HuH-7.5 (cell line): ENCODE measurements around the gene SLC39A11.
"Not testable (repeated sequence)": the region's sequence is repeated elsewhere in the genome, so short reads cannot be mapped to it uniquely, and the experiment has no call there.

ENCODE experiments used
- DNase-seq: peaks from one replicate; pipeline ENCODE4 v3.0.0; 2011; ENCODE audit warnings: low spot score

The SLC39A11 gene

GRCh38 chr17:72916991-72917390, 175.5 kb downstream of the SLC39A11 start:
- DNase-seq = no peak

- DNase-seq = no peak
Observed at GRCh38 chr17:72915625-72916081, 176.8 kb downstream of the SLC39A11 start.

GRCh38 chr17:72913142-72913682, 179.3 kb downstream of the SLC39A11 start:
- DNase-seq = no peak

GRCh38 chr17:72906306-72906705, 186.2 kb downstream of the SLC39A11 start:
- DNase-seq = no peak

- no peak for DNase-seq
Observed at GRCh38 chr17:72903522-72903921, 189.0 kb downstream of the SLC39A11 start.

GRCh38 chr17:72901657-72902056, 190.8 kb downstream of the SLC39A11 start:
- DNase-seq = no peak

- DNase-seq = no peak
Observed at GRCh38 chr17:72901083-72901482, 191.4 kb downstream of the SLC39A11 start.

- no peak for DNase-seq
Observed at GRCh38 chr17:72900654-72900971, 191.9 kb downstream of the SLC39A11 start.

GRCh38 chr17:72898725-72899124, 193.8 kb downstream of the SLC39A11 start:
- DNase-seq = no peak

GRCh38 chr17:72896288-72896687, 196.2 kb downstream of the SLC39A11 start:
- DNase-seq = not testable (repeated sequence)

GRCh38 chr17:72891627-72892026, 200.9 kb downstream of the SLC39A11 start:
- no peak for DNase-seq

- no peak for DNase-seq
Observed at GRCh38 chr17:72890711-72891110, 201.8 kb downstream of the SLC39A11 start.

- no peak for DNase-seq
Observed at GRCh38 chr17:72887917-72888316, 204.6 kb downstream of the SLC39A11 start.

- DNase-seq = no peak
Observed at GRCh38 chr17:72887322-72887721, 205.2 kb downstream of the SLC39A11 start.

- DNase-seq = no peak
Observed at GRCh38 chr17:72886622-72887021, 205.9 kb downstream of the SLC39A11 start.

- DNase-seq = no peak
Observed at GRCh38 chr17:72884066-72884465, 208.4 kb downstream of the SLC39A11 start.

- no peak for DNase-seq
Observed at GRCh38 chr17:72883351-72883750, 209.1 kb downstream of the SLC39A11 start.

GRCh38 chr17:72882426-72882825, 210.1 kb downstream of the SLC39A11 start:
- DNase-seq = no peak

GRCh38 chr17:72879877-72880276, 212.6 kb downstream of the SLC39A11 start:
- no peak for DNase-seq

- DNase-seq = no peak
Observed at GRCh38 chr17:72878975-72879660, 213.4 kb downstream of the SLC39A11 start.

- DNase-seq = no peak
Observed at GRCh38 chr17:72877348-72877747, 215.1 kb downstream of the SLC39A11 start.

- no peak for DNase-seq
Observed at GRCh38 chr17:72876413-72876812, 216.1 kb downstream of the SLC39A11 start.

GRCh38 chr17:72875361-72875760, 217.1 kb downstream of the SLC39A11 start:
- no peak for DNase-seq

GRCh38 chr17:72872396-72872795, 220.1 kb downstream of the SLC39A11 start:
- no peak for DNase-seq
